ENCODE measurements around the gene CTDSPL.

- TF ChIP-seq EZH2 (IDR thresholded peaks at IDR 0.05) (no peak), POLR2AphosphoS5 (IDR thresholded peaks at IDR 0.05; ENCODE audit: borderline replicate concordance, low read depth, low read length) (no peak)
Measured at GRCh38 chr3:37907371-37907770, 45.7 kb downstream of the CTDSPL start.
